H9 (cell line): ENCODE measurements around the gene IL12RB1. TPM values are rescaled to one million over a fixed set of nuclear protein-coding genes. Genes with fewer than 3 reads are reported as not detected.

Experiments
- DNase-seq: peaks from one replicate; pipeline ENCODE4 v3.0.0-alpha.2; 2017
- H2AFZ ChIP-seq: one replicate; pipeline ENCODE4 v1.6.1; 2013; ENCODE audit warnings: mild to moderate bottlenecking, low read length, control low read depth, moderate library complexity
- H2AK5ac ChIP-seq: 2 replicates; pipeline ENCODE4 v1.6.1; 2013; ENCODE audit warnings: low read length, control low read depth, mixed read lengths; ENCODE audit not compliant: insufficient read length
- H2BK120ac ChIP-seq: one replicate; pipeline ENCODE4 v1.6.1; 2013; ENCODE audit warnings: low read depth, mild to moderate bottlenecking, low read length, control low read depth, inconsistent platforms; ENCODE audit not compliant: poor library complexity, severe bottlenecking
- H2BK12ac ChIP-seq: 2 replicates; pipeline ENCODE4 v1.6.1; 2013; ENCODE audit warnings: low read length, control low read depth, mixed read lengths, low read depth; ENCODE audit not compliant: insufficient read length
- H2BK15ac ChIP-seq: 2 replicates; pipeline ENCODE4 v1.6.1; 2013; ENCODE audit warnings: low read depth, low read length, control low read depth
- H2BK20ac ChIP-seq: one replicate; pipeline ENCODE4 v1.6.1; 2013; ENCODE audit warnings: low read depth, mild to moderate bottlenecking, low read length, control low read depth, inconsistent platforms; ENCODE audit not compliant: poor library complexity, severe bottlenecking
- H2BK5ac ChIP-seq: 2 replicates; pipeline ENCODE4 v1.6.1; 2013; ENCODE audit warnings: low read length, control low read depth, mixed read lengths; ENCODE audit not compliant: insufficient read length
- H3K14ac ChIP-seq: 2 replicates; pipeline ENCODE4 v1.6.1; 2013; ENCODE audit warnings: low read length, control low read depth; ENCODE audit not compliant: insufficient read depth
- H3K18ac ChIP-seq: 2 replicates; pipeline ENCODE4 v1.6.1; 2013; ENCODE audit warnings: low read depth, mild to moderate bottlenecking, mixed read lengths, low read length, control low read depth; ENCODE audit not compliant: insufficient read length
- H3K23ac ChIP-seq: 2 replicates; pipeline ENCODE4 v1.6.1; 2013; ENCODE audit warnings: low read length, control low read depth, mixed read lengths, low read depth; ENCODE audit not compliant: insufficient read length
- H3K23me2 ChIP-seq: 2 replicates; pipeline ENCODE4 v1.6.1; 2013; ENCODE audit warnings: low read depth, mild to moderate bottlenecking, mixed read lengths, low read length, control low read depth; ENCODE audit not compliant: insufficient read length, poor library complexity, severe bottlenecking
- H3K27ac ChIP-seq: 2 replicates; pipeline ENCODE4 v1.5.1; 2013; ENCODE audit warnings: low read length, control low read depth, mixed read lengths, low read depth; ENCODE audit not compliant: insufficient read length
- H3K27me3 ChIP-seq: 2 replicates; pipeline ENCODE4 v1.6.1; 2013; ENCODE audit warnings: low read length, control low read depth, inconsistent platforms; ENCODE audit not compliant: insufficient read depth
- H3K4ac ChIP-seq: 2 replicates; pipeline ENCODE4 v1.6.1; 2013; ENCODE audit warnings: low read depth, mild to moderate bottlenecking, control low read depth, inconsistent platforms, low read length, moderate library complexity
- H3K4me1 ChIP-seq: 2 replicates; pipeline ENCODE4 v1.6.1; 2013; ENCODE audit warnings: low read length, control low read depth, inconsistent platforms; ENCODE audit not compliant: insufficient read depth
- H3K4me2 ChIP-seq: 2 replicates; pipeline ENCODE4 v1.6.1; 2013; ENCODE audit warnings: low read length, control low read depth, mixed read lengths; ENCODE audit not compliant: insufficient read length, insufficient read depth
- H3K56ac ChIP-seq: 2 replicates; pipeline ENCODE4 v1.6.1; 2013; ENCODE audit warnings: low read depth, mild to moderate bottlenecking, mixed read lengths, low read length, control low read depth; ENCODE audit not compliant: insufficient read length
- H3K79me1 ChIP-seq: 2 replicates; pipeline ENCODE4 v1.6.1; 2013; ENCODE audit warnings: low read depth, mild to moderate bottlenecking, moderate library complexity, low read length, control low read depth, inconsistent platforms; ENCODE audit not compliant: insufficient read depth, poor library complexity, severe bottlenecking
- H3K79me2 ChIP-seq: 2 replicates; pipeline ENCODE4 v1.6.1; 2013; ENCODE audit warnings: low read length, control low read depth, inconsistent platforms; ENCODE audit not compliant: insufficient read depth
- H3K9ac ChIP-seq: 2 replicates; pipeline ENCODE4 v1.6.1; 2013; ENCODE audit warnings: low read length, control low read depth, mixed read lengths; ENCODE audit not compliant: insufficient read length; ENCODE audit errors: extremely low read depth
- H3K9me3 ChIP-seq: one replicate; pipeline ENCODE4 v1.6.1; 2013; ENCODE audit warnings: low read depth, low read length, inconsistent platforms; ENCODE audit not compliant: control insufficient read depth
- H3T11ph ChIP-seq: one replicate; pipeline ENCODE4 v1.6.1; 2013; ENCODE audit warnings: mild to moderate bottlenecking, low read length, control low read depth, inconsistent platforms
- H4K20me1 ChIP-seq: one replicate; pipeline ENCODE4 v1.6.1; 2013; ENCODE audit not compliant: control insufficient read depth, insufficient read length, insufficient read depth
- H4K5ac ChIP-seq: 2 replicates; pipeline ENCODE4 v1.6.1; 2013; ENCODE audit warnings: low read depth, mild to moderate bottlenecking, mixed read lengths, low read length, control low read depth; ENCODE audit not compliant: insufficient read length
- H4K8ac ChIP-seq: replicated peaks from 2 replicates; pipeline ENCODE4 v1.6.1; 2013; ENCODE audit warnings: low read length, control low read depth, mixed read lengths, low read depth; ENCODE audit not compliant: insufficient read length
- H4K91ac ChIP-seq: 2 replicates; pipeline ENCODE4 v1.6.1; 2013; ENCODE audit warnings: low read depth, mild to moderate bottlenecking, moderate library complexity, mixed read lengths, low read length, control low read depth; ENCODE audit not compliant: insufficient read length
- H3K27ac Mint-ChIP-seq, 3 experiments: 2 replicates in 2 of 3; 3 replicates in 1 of 3; pipeline ENCODE4 v1.8.0; 2020 to 2021; ENCODE audit warnings: mixed read lengths in 3 of 3, mild to moderate bottlenecking in 1 of 3, moderate library complexity in 1 of 3
- H3K27me3 Mint-ChIP-seq: 2 replicates; pipeline ENCODE4 v1.8.0; 2021; ENCODE audit warnings: low read depth, mild to moderate bottlenecking, moderate library complexity, mixed read lengths
- H3K36me3 Mint-ChIP-seq, 3 experiments: 2 replicates in 2 of 3; 3 replicates in 1 of 3; pipeline ENCODE4 v1.8.0; 2020 to 2021; ENCODE audit warnings: low read depth in 3 of 3, mixed read lengths in 3 of 3; ENCODE audit not compliant: insufficient read depth in 1 of 3
- H3K4me1 Mint-ChIP-seq, 2 experiments: 2 replicates each; pipeline ENCODE4 v1.8.0; 2020; ENCODE audit warnings: mixed read lengths in 2 of 2
- H3K4me3 Mint-ChIP-seq, 2 experiments: 2 replicates in 1 of 2; 3 replicates in 1 of 2; pipeline ENCODE4 v1.8.0; 2020 to 2021; ENCODE audit warnings: mild to moderate bottlenecking in 2 of 2, mixed read lengths in 2 of 2, moderate library complexity in 1 of 2
- H3K9me3 Mint-ChIP-seq, 2 experiments: 2 replicates in 1 of 2; 3 replicates in 1 of 2; pipeline ENCODE4 v1.8.0; 2020; ENCODE audit warnings: mild to moderate bottlenecking in 2 of 2, mixed read lengths in 2 of 2, moderate library complexity in 1 of 2
- CTCF ChIP-seq: fragments of 200-600 bp; sonication (generic); conservative IDR thresholded peaks from 3 replicates; pipeline ENCODE4 v1.8.0; 2021; ENCODE audit warnings: antibody characterized with exemption, mild to moderate bottlenecking
- WGBS: extraction: QIAGEN DNeasy Blood & Tissue Kit; methylation state at CpG from one replicate; pipeline ENCODE4 v1.1.7; 2013; ENCODE audit warnings: missing lambda C conversion rate, low lambda C conversion rate, mixed read lengths; ENCODE audit not compliant: insufficient read length; ENCODE audit errors: extremely low coverage; 5-methylcytosine and 5-hydroxymethylcytosine counted together
- total RNA-seq: library from RNA; stranded (reverse); gene quantifications from 2 replicates; pipeline ENCODE4 v1.2.1, GENCODE V29; 2021

Gene IL12RB1
- total RNA-seq, 1 experiment from 2014 or later, result not detected

- no peak overlapping the region for H2BK12ac ChIP-seq
- H2AFZ ChIP-seq, result no peak overlapping the region
- no peak overlapping the region for H4K5ac ChIP-seq
- H2BK20ac ChIP-seq, result no peak overlapping the region
- peaks cover 0 to 7% of the 10 kb centered on the region in 2 experiments; a peak in 2 of 4 replicates for H3K4me1 Mint-ChIP-seq
- no peak overlapping the region for H3K18ac ChIP-seq
- H3K56ac ChIP-seq, result no peak overlapping the region
- H3K4me2 ChIP-seq, result no peak overlapping the region
- H4K91ac ChIP-seq, result no peak overlapping the region
- H3K27me3 Mint-ChIP-seq, result peaks cover 7% of the 10 kb centered on the region
- H3K14ac ChIP-seq, result no peak overlapping the region
- no peaks in the 10 kb centered on the region for H3K79me2 ChIP-seq
- no peak overlapping the region for H3K4ac ChIP-seq
- H4K20me1 ChIP-seq, result no peaks in the 10 kb centered on the region
- H3K27ac Mint-ChIP-seq, result no peak overlapping the region
- no peak overlapping the region for H2BK15ac ChIP-seq
- TF ChIP-seq CTCF, result no peak
- no peaks in the 10 kb centered on the region for H3K4me1 ChIP-seq
- no peaks in the 10 kb centered on the region for H3K23me2 ChIP-seq
- H3K9ac ChIP-seq, result no peak overlapping the region
- H3K4me3 Mint-ChIP-seq, result no peak overlapping the region
- no peak overlapping the region for H2BK5ac ChIP-seq
- no peak overlapping the region for H2AK5ac ChIP-seq
- H3K9me3 Mint-ChIP-seq, result no peaks in the 10 kb centered on the region
- H3K27ac ChIP-seq, result no peak overlapping the region
- no CpG with 5 or more reads among the region's 6 CpGs for WGBS
- H3K23ac ChIP-seq, result no peak overlapping the region
- H2BK120ac ChIP-seq, result no peak overlapping the region
- no peak overlapping the region for H4K8ac ChIP-seq
- H3T11ph ChIP-seq, result no peak overlapping the region
- no peaks in the 10 kb centered on the region for H3K79me1 ChIP-seq
- no peak for DNase-seq
- no peaks in the 10 kb centered on the region for H3K36me3 Mint-ChIP-seq
- no peaks in the 10 kb centered on the region for H3K9me3 ChIP-seq
- no peaks in the 10 kb centered on the region for H3K27me3 ChIP-seq
Measured at GRCh38 chr19:18072335-18072734, 14.4 kb downstream of the IL12RB1 start.
